CD4-positive, alpha-beta T cell treated with Interleukin-2 at 100 ng/mL for 4 hours (primary cell): ENCODE data around the gene INSYN2B.

Experiments used
- DNase-seq: peaks from one replicate; pipeline ENCODE4 v3.0.0-alpha.2; 2020; ENCODE audit warnings: low spot score

Gene INSYN2B

GRCh38 chr5:169980418-169981053 lies at the start of gene INSYN2B:
INSYN2B (minus strand) TSS chr5:169980495; CDS start chr5:169883898, 96,597 bp downstream.
- DNase-seq, result no peak

GRCh38 chr5:170028124-170028523 lies 47.8 kb upstream of the INSYN2B start:
- no peak for DNase-seq

GRCh38 chr5:170025853-170026252 lies 45.6 kb upstream of the INSYN2B start:
- no peak for DNase-seq

GRCh38 chr5:170021506-170021905 lies 41.2 kb upstream of the INSYN2B start:
- DNase-seq, result no peak

- DNase-seq, result no peak
Observed at GRCh38 chr5:170020423-170020822, 40.1 kb upstream of the INSYN2B start.

- DNase-seq, result no peak
Observed at GRCh38 chr5:170012622-170013021, 32.3 kb upstream of the INSYN2B start.

GRCh38 chr5:170011751-170012150 lies 31.5 kb upstream of the INSYN2B start:
- no peak for DNase-seq

GRCh38 chr5:170010595-170010994 lies 30.3 kb upstream of the INSYN2B start:
- DNase-seq, result no peak

- no peak for DNase-seq
Observed at GRCh38 chr5:170008376-170008775, 28.1 kb upstream of the INSYN2B start.

GRCh38 chr5:170006021-170006420 lies 25.7 kb upstream of the INSYN2B start:
- no peak for DNase-seq

- no peak for DNase-seq
Observed at GRCh38 chr5:170000155-170000554, 19.9 kb upstream of the INSYN2B start.

GRCh38 chr5:169999621-170000020 lies 19.3 kb upstream of the INSYN2B start:
- DNase-seq, result no peak

- no peak for DNase-seq
Observed at GRCh38 chr5:169997798-169998197, 17.5 kb upstream of the INSYN2B start.

GRCh38 chr5:169993485-169993790 lies 13.1 kb upstream of the INSYN2B start:
- no peak for DNase-seq

GRCh38 chr5:169992789-169993484 lies 12.6 kb upstream of the INSYN2B start:
- no peak for DNase-seq

- DNase-seq, result no peak
Observed at GRCh38 chr5:169991115-169991869, 11.0 kb upstream of the INSYN2B start.

- no peak for DNase-seq
Observed at GRCh38 chr5:169989365-169989764, 9.1 kb upstream of the INSYN2B start.

GRCh38 chr5:169988947-169989346 lies 8.7 kb upstream of the INSYN2B start:
- no peak for DNase-seq

- DNase-seq, result no peak
Observed at GRCh38 chr5:169988206-169988605, 7.9 kb upstream of the INSYN2B start.

- DNase-seq, result no peak
Observed at GRCh38 chr5:169979871-169980270, 424 bp downstream of the INSYN2B start.

- no peak for DNase-seq
Observed at GRCh38 chr5:169978714-169979113, 1.6 kb downstream of the INSYN2B start.

- DNase-seq, result no peak
Observed at GRCh38 chr5:169974121-169974770, 6.0 kb downstream of the INSYN2B start.

GRCh38 chr5:169973056-169973455 lies 7.2 kb downstream of the INSYN2B start:
- no peak for DNase-seq
